SK-N-SH (cell line): ENCODE measurements around the gene SLC44A2.

ENCODE experiments used
- EZH2phosphoT487 ChIP-seq: fragments of 200-600 bp; sonication (generic); IDR thresholded peaks from 2 replicates; pipeline ENCODE4 v1.6.1; 2017; ENCODE audit warnings: low read depth, mixed run types, mild to moderate bottlenecking, antibody characterized with exemption, moderate library complexity, borderline replicate concordance
- FOXM1 ChIP-seq: IDR thresholded peaks from 2 replicates; pipeline ENCODE4 v1.4.0; 2012; ENCODE audit warnings: low read depth, mild to moderate bottlenecking
- NRF1 ChIP-seq: IDR thresholded peaks from 2 replicates; pipeline ENCODE4 v1.6.1; 2012; ENCODE audit warnings: low read depth, mild to moderate bottlenecking, low read length
- TF ChIP-seq, protein P1 (sequence below): fragments of 200-600 bp; sonication (generic); IDR thresholded peaks from 2 replicates; pipeline ENCODE4 v1.6.1; 2017; ENCODE audit warnings: antibody characterized with exemption, mild to moderate bottlenecking, moderate library complexity

DNA sequence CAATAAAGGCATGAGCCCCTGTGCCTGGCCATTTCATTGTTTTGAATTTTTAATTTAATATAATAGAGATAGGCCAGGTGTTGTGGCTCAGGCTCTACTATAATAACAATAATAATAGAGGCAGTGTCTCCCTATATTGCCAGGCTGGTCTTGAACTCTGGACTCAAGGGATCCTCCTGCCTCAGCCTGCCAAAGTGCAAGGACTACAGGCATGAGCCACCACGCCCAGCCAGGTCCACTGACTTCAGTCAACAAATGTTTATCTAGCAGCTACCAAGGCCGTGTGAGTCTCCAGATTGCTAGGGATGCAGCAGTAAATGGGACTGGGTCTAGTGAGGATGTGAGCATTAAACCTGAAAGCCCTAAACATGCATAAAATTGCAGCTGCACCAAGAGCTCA lies 15.0 kb downstream of the SLC44A2 start:
- TF ChIP-seq FOXM1 (no peak), EZH2phosphoT487 (no peak), NRF1 (no peak)
- TF ChIP-seq, protein P1, sequence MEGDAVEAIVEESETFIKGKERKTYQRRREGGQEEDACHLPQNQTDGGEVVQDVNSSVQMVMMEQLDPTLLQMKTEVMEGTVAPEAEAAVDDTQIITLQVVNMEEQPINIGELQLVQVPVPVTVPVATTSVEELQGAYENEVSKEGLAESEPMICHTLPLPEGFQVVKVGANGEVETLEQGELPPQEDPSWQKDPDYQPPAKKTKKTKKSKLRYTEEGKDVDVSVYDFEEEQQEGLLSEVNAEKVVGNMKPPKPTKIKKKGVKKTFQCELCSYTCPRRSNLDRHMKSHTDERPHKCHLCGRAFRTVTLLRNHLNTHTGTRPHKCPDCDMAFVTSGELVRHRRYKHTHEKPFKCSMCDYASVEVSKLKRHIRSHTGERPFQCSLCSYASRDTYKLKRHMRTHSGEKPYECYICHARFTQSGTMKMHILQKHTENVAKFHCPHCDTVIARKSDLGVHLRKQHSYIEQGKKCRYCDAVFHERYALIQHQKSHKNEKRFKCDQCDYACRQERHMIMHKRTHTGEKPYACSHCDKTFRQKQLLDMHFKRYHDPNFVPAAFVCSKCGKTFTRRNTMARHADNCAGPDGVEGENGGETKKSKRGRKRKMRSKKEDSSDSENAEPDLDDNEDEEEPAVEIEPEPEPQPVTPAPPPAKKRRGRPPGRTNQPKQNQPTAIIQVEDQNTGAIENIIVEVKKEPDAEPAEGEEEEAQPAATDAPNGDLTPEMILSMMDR = no peak
